ENCODE data around the gene EEFSEC. TPM values are rescaled to one million over a fixed set of nuclear protein-coding genes. Genes with fewer than 3 reads are reported as not detected.

EEFSEC gene
- total RNA-seq, 1 experiment from 2014 or later: 15.4 TPM

GRCh38 chr3:128296469-128297251 lies 143.4 kb downstream of the EEFSEC start:
- Histone ChIP-seq H3K36me3 (ENCODE audit: control insufficient read depth, insufficient read depth, low read length) (no peaks in the 10 kb centered on the region), H3K27ac (ENCODE audit: low read length) (no peak overlapping the region), H3K9me3 (ENCODE audit: control insufficient read depth, insufficient read depth, low read depth, low read length) (no peaks in the 10 kb centered on the region), H3K4me3 (ENCODE audit: low read depth in 2 of 2, low read length in 2 of 2) (no peak overlapping the region), H3K27me3 (ENCODE audit: control insufficient read depth, insufficient read depth, low read length) (no peaks in the 10 kb centered on the region), H3K4me1 (ENCODE audit: control insufficient read depth, insufficient read depth, low read length) (no peaks in the 10 kb centered on the region)
- DNase-seq (ENCODE audit: low read depth, low spot score): no peak
- intact Hi-C loops (cut with micrococcal nuclease; ENCODE audit: unreplicated experiment) (loop anchor here (10.0 kb wide), 1 partner anchor 122 kb away; no protein-coding TSS in a partner anchor), in situ Hi-C loops (cut with HindIII; ENCODE audit: low pct_unique_long_range_greater_than_20kb, low sequenced_read_pairs) (no loop called here)
- CTCF ChIA-PET: interaction anchor here (0.6 kb wide), 1 partner anchor 289 kb away, joined by 3 read pairs; no protein-coding TSS in a partner anchor
- no peak for ATAC-seq
- TF ChIP-seq CTCF (IDR thresholded peaks at IDR 0.05): no peak
- no peak for TF ChIP-seq REST (IDR thresholded peaks at IDR 0.05; ENCODE audit: insufficient read depth in 1 of 2, low read depth in 2 of 2, low read length in 1 of 2)
- no peak for TF ChIP-seq POLR2AphosphoS5 (IDR thresholded peaks at IDR 0.05; ENCODE audit: low read depth, low read length)
- TF ChIP-seq TCF7L2 (IDR thresholded peaks at IDR 0.05; ENCODE audit: low read depth, low read length): no peak
- TF ChIP-seq SIN3A (IDR thresholded peaks at IDR 0.05; ENCODE audit: borderline replicate concordance, insufficient read depth, low read depth, low read length): no peak
- POLR2A ChIA-PET: no interaction called here
- no TSS peak for BruUV-seq (replicated peaks)

GRCh38 chr3:128297401-128298138 lies 144.3 kb downstream of the EEFSEC start:
- Histone ChIP-seq H3K27ac (ENCODE audit: low read length) (no peak overlapping the region), H3K9me3 (ENCODE audit: control insufficient read depth, insufficient read depth, low read depth, low read length) (no peaks in the 10 kb centered on the region), H3K27me3 (ENCODE audit: control insufficient read depth, insufficient read depth, low read length) (no peaks in the 10 kb centered on the region), H3K4me1 (ENCODE audit: control insufficient read depth, insufficient read depth, low read length) (no peaks in the 10 kb centered on the region), H3K4me3 (ENCODE audit: low read depth in 2 of 2, low read length in 2 of 2) (no peak overlapping the region), H3K36me3 (ENCODE audit: control insufficient read depth, insufficient read depth, low read length) (no peaks in the 10 kb centered on the region)
- DNase-seq (ENCODE audit: low read depth, low spot score) (no peak), ATAC-seq (no peak)
- CTCF ChIA-PET: no interaction called here
- intact Hi-C loops (cut with micrococcal nuclease; ENCODE audit: unreplicated experiment): loop anchor here (10.0 kb wide), 1 partner anchor 123 kb away; no protein-coding TSS in a partner anchor
- BruUV-seq (replicated peaks): no TSS peak
- POLR2A ChIA-PET: interaction anchor here (0.5 kb wide), 1 partner anchor 87 kb away, joined by 4 read pairs; no protein-coding TSS in a partner anchor
- TF ChIP-seq REST (IDR thresholded peaks at IDR 0.05; ENCODE audit: insufficient read depth in 1 of 2, low read depth in 2 of 2, low read length in 1 of 2) (no peak), SIN3A (IDR thresholded peaks at IDR 0.05; ENCODE audit: borderline replicate concordance, insufficient read depth, low read depth, low read length) (no peak)
- in situ Hi-C loops (cut with HindIII; ENCODE audit: low pct_unique_long_range_greater_than_20kb, low sequenced_read_pairs): no loop called here

All from Panc1 (cell line).